Gastroesophageal sphincter (tissue), 4 donors: Measurements from ENCODE around the gene GUCA1C. TPM values are rescaled to one million over a fixed set of nuclear protein-coding genes. Genes with fewer than 3 reads are reported as not detected.

Experiments
- ATAC-seq: fragments of 150-250 bp; one replicate; pipeline ENCODE4 v1.9.1; 2016; ENCODE audit warnings: mild to moderate bottlenecking, moderate library complexity
- H3K27ac ChIP-seq, 4 donors: fragments of 200-600 bp; sonication (generic) in 3 of 4; 1 replicate in 3 of 4; 2 replicates in 1 of 4; pipeline ENCODE4 v1.5.1; 2016 to 2019
- H3K27me3 ChIP-seq: fragments of 200-600 bp; sonication (generic); one replicate; pipeline ENCODE4 v1.5.1; 2019
- H3K36me3 ChIP-seq, 2 donors: fragments of 200-600 bp; sonication (generic); one replicate each; pipeline ENCODE4 v1.5.1; 2019; ENCODE audit warnings: control low read depth in 1 of 2
- H3K4me1 ChIP-seq, 3 donors: fragments of 200-600 bp; sonication (generic); 1 replicate in 2 of 3; 2 replicates in 1 of 3; pipeline ENCODE4 v1.5.1; 2016 to 2019; ENCODE audit warnings: control low read depth in 2 of 3
- H3K4me3 ChIP-seq, 2 donors: fragments of 200-600 bp; sonication (generic); one replicate each; pipeline ENCODE4 v1.5.1; 2019; ENCODE audit warnings: mild to moderate bottlenecking in 1 of 2, moderate library complexity in 1 of 2
- H3K9me3 ChIP-seq, 3 donors: fragments of 200-600 bp; sonication (generic); one replicate each; pipeline ENCODE4 v1.5.1; 2017 to 2019; ENCODE audit warnings: control low read depth in 2 of 3
- EP300 ChIP-seq: sonication (generic); formaldehyde crosslinking; IDR thresholded peaks from one replicate; pipeline ENCODE4 v1.6.1; 2017; ENCODE audit warnings: antibody characterized with exemption, mild to moderate bottlenecking
- POLR2A ChIP-seq, 2 donors: fragments of 450-650 bp; IDR thresholded peaks; one replicate each; pipeline ENCODE4 v1.6.1; 2017; ENCODE audit warnings: antibody characterized with exemption in 2 of 2, mild to moderate bottlenecking in 2 of 2, moderate library complexity in 1 of 2
- POLR2AphosphoS5 ChIP-seq: sonication (generic); formaldehyde crosslinking; IDR thresholded peaks from one replicate; pipeline ENCODE4 v1.6.1; 2017; ENCODE audit warnings: antibody characterized with exemption
- WGBS, 2 donors: methylation state at CpG; one replicate each; pipeline ENCODE4 v1.1.5; 2018; ENCODE audit warnings: low coverage in 1 of 2; 5-methylcytosine and 5-hydroxymethylcytosine counted together
- total RNA-seq, 4 donors: library from RNA; depleted of rRNA; stranded (reverse); fragments of >200 nt; gene quantifications; one replicate each; pipeline ENCODE4 v1.1.0, GENCODE V29; 2016
- TF ChIP-seq, protein P1 (sequence below), 4 experiments: fragments of 200-600 bp in 2 of 4; fragments of 450-650 bp in 2 of 4; sonication (generic) in 1 of 4; IDR thresholded peaks; one replicate each; pipeline ENCODE4 v1.5.1; 2017 to 2019; ENCODE audit warnings: antibody characterized with exemption in 4 of 4, mild to moderate bottlenecking in 2 of 4, moderate library complexity in 2 of 4

Gene GUCA1C
- total RNA-seq, 4 donors from 2014 or later: not detected

DNA sequence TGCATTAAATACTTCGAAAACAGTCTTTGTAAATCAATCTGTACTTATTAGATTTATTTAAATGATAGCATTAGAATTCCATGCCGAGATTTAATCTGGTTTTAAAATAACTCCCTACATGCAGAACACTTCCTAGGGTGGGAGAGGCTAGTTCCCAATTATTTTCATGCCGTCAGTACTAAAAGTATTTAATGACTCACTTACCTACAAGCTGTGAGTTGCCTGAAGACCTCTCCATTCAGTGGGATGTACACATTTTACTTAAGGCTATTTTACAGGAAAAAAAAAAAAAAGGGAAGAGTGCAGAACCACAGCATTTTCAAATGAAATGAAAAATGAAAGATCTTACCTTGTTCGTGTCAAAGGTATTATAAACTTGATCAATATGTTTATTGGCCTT, 469 bp downstream of the GUCA1C start:
- WGBS, 2 donors: 70 to 94% methylated on average over 4 of the region's 4 CpGs
- no peak for ATAC-seq
- TF ChIP-seq POLR2AphosphoS5: no peak
- no peak for TF ChIP-seq EP300
- TF ChIP-seq POLR2A (IDR thresholded peaks at IDR 0.05): no peak
- TF ChIP-seq, protein P1, sequence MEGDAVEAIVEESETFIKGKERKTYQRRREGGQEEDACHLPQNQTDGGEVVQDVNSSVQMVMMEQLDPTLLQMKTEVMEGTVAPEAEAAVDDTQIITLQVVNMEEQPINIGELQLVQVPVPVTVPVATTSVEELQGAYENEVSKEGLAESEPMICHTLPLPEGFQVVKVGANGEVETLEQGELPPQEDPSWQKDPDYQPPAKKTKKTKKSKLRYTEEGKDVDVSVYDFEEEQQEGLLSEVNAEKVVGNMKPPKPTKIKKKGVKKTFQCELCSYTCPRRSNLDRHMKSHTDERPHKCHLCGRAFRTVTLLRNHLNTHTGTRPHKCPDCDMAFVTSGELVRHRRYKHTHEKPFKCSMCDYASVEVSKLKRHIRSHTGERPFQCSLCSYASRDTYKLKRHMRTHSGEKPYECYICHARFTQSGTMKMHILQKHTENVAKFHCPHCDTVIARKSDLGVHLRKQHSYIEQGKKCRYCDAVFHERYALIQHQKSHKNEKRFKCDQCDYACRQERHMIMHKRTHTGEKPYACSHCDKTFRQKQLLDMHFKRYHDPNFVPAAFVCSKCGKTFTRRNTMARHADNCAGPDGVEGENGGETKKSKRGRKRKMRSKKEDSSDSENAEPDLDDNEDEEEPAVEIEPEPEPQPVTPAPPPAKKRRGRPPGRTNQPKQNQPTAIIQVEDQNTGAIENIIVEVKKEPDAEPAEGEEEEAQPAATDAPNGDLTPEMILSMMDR (IDR thresholded peaks at IDR 0.05): no peak
- Histone ChIP-seq H3K4me1 (no peaks in the 10 kb centered on the region), H3K27ac (no peak overlapping the region), H3K4me3 (no peak overlapping the region), H3K27me3 (no peaks in the 10 kb centered on the region), H3K36me3 (no peaks in the 10 kb centered on the region), H3K9me3 (no peaks in the 10 kb centered on the region)

GRCh38 chr3:108951820-108952501, 1.7 kb downstream of the GUCA1C start:
- 71 to 73% methylated on average over 4 to 7 of the region's 7 CpGs for WGBS, 2 donors
- H3K27me3 ChIP-seq: no peaks in the 10 kb centered on the region
- no peak overlapping the region for H3K27ac ChIP-seq
- no peak overlapping the region for H3K4me3 ChIP-seq
- no peaks in the 10 kb centered on the region for H3K36me3 ChIP-seq
- H3K4me1 ChIP-seq: no peaks in the 10 kb centered on the region
- no peak for TF ChIP-seq POLR2A (IDR thresholded peaks at IDR 0.05)
- no peak for TF ChIP-seq EP300
- TF ChIP-seq, protein P1 (IDR thresholded peaks at IDR 0.05): no peak
- TF ChIP-seq POLR2AphosphoS5: no peak
- no peak for ATAC-seq
- H3K9me3 ChIP-seq: no peaks in the 10 kb centered on the region

GRCh38 chr3:108947855-108948254, 5.8 kb downstream of the GUCA1C start:
- H3K27me3 ChIP-seq: no peaks in the 10 kb centered on the region
- H3K4me3 ChIP-seq: no peak overlapping the region
- H3K36me3 ChIP-seq: no peaks in the 10 kb centered on the region
- ATAC-seq: no peak
- 87 to 100% methylated on average over 1 to 2 of the region's 2 CpGs for WGBS, 2 donors
- no peaks in the 10 kb centered on the region for H3K9me3 ChIP-seq
- TF ChIP-seq EP300: no peak
- TF ChIP-seq POLR2AphosphoS5: no peak
- TF ChIP-seq POLR2A (IDR thresholded peaks at IDR 0.05): no peak
- TF ChIP-seq, protein P1 (IDR thresholded peaks at IDR 0.05): no peak
- H3K27ac ChIP-seq: no peak overlapping the region
- H3K4me1 ChIP-seq: no peaks in the 10 kb centered on the region

DNA sequence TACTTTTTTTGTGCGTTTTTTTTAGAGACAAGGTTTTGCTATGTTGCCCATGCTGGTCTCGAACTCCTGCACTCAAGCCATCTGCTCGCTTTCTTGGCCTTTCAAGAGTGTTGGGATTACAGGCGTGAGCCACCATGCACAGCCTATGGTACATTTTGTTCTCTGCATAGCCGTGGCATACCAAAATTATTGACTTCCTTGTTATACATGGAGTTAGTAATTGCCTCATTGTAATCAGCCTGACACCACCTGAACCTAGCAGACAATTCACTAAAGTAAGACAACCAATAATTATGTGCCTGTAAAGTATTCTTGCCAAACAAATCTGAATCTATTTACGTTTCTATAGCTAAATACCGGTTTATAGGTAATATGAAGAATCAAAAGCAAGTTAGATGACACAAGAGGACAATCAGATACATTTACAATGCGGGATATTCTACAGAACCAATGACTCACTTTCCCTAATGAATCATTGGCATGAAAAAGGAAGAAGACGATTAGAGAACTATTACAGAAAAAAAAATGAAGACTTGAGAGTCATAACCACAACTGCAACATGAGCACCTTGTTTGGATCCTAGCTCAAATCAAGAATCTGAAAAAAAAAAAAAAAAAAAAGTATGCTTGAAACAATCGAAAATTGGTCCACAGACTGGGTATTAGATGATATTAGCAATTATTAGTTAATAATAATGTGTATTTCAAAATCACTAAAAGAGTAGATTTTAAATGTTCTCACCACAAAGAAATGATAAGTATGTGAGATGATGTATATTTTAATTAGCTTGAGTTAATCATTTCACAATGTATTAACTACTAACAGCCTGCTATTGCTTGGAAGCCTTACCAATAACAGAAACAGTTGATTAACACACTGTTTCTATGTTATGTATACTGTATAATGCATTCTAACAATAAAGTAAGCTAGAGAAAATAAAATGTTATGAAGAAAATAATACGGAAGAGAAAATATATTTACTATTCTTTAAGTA, 7.1 kb downstream of the GUCA1C start:
- H3K27me3 ChIP-seq: no peaks in the 10 kb centered on the region
- TF ChIP-seq POLR2A (IDR thresholded peaks at IDR 0.05) (no peak), EP300 (no peak), POLR2AphosphoS5 (no peak)
- TF ChIP-seq, protein P1 (IDR thresholded peaks at IDR 0.05): no peak
- H3K36me3 ChIP-seq: no peaks in the 10 kb centered on the region
- H3K4me1 ChIP-seq: no peaks in the 10 kb centered on the region
- no peak overlapping the region for H3K27ac ChIP-seq
- 85 to 88% methylated on average over 8 to 11 of the region's 11 CpGs for WGBS, 2 donors
- no peak overlapping the region for H3K4me3 ChIP-seq
- no peak for ATAC-seq
- H3K9me3 ChIP-seq: no peaks in the 10 kb centered on the region
